Erythroblast (primary cell): Measurements from ENCODE around the gene IFI6.
"Not testable (repeated sequence)": the region's sequence is repeated elsewhere in the genome, so short reads cannot be mapped to it uniquely, and the experiment has no call there.

ENCODE experiments used
- DNase-seq, 2 experiments: peaks; one replicate each; lab custom pipeline; 2025; lab: John Stamatoyannopoulos, UW
- GATA1 ChIP-seq: IDR thresholded peaks from 2 replicates; pipeline ENCODE4 v1.6.1; 2011; ENCODE audit warnings: low read depth, mild to moderate bottlenecking, control low read depth, low read length, moderate library complexity
- POLR2A ChIP-seq: IDR thresholded peaks from 2 replicates; pipeline ENCODE4 v1.6.1; 2011; ENCODE audit warnings: mild to moderate bottlenecking, low read length

Gene IFI6

DNA sequence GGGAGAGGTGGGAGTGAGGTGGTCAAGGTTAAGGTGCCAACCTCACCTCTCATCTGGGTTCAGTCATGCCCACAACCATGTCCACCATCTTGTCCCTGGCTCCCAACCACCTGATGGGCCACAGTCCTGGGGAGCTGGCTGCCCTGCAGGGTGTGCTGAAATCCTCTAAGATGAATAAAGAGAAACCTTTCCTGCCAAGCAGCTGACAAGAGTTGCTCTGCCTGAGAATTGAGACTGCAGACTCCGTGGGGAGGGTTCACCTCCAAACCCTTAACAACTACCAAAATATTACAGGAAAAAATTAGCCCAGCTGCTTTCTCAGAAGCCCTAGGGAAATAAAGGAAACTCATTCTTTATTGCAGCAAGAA lies 21.8 kb downstream of the IFI6 start:
- TF ChIP-seq POLR2A (no peak), GATA1 (no peak)

DNA sequence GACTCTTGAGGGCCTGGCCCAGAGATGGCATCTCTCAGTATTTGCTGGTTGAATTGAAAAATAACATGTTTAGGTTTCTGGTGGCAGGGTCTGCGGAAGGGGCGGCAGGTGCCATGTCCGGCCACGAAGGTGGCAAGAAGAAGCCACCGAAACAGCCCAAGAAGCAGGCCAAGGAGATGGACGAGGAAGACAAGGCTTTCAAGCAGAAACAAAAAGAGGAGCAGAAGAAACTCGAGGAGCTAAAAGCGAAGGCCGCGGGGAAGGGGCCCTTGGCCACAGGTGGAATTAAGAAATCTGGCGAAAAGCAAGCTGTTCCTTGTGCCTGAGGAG lies 22.7 kb downstream of the IFI6 start:
- no peak for DNase-seq
- no peak for TF ChIP-seq GATA1
- TF ChIP-seq POLR2A, result no peak

More for the DNA sequence above, 21.8 kb downstream of the IFI6 start:
- DNase-seq, result no peak

DNA sequence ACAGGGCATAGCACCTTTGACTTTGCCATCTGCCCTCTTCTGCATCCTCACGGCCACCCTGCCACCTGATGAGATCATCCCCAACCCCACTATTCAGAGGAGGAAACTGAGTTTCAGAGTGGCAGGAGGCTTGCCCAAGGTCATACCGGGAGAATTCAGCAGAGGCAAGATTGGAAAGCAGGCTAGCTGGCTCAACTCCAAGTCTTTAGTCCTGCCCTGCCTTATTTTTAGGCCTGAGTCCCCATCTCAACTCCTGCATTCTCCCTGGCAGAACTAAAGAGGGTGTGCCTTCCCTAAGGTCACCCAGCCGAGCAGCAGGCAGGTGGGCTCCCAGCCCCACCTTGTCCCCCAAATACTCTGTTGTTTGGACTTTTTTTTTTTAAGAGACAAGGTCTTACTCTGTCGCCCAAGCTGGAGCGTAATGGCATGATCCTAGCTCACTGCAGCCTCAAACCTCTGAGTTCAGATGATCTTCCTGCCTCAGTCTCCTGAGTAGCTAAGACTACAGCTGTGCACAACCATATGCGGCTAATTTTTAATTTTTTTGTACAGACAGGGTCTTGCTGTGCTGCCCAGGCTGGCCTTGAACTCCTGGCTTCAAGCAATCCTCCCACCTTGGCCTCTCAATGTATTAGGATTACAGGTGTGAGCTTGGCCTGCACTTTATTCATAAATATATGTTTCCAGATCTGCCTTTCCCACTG lies 23.2 kb downstream of the IFI6 start:
- TF ChIP-seq POLR2A (no peak), GATA1 (no peak)
- DNase-seq, result no peak

GRCh38 chr1:27647328-27647727 lies 24.7 kb downstream of the IFI6 start:
- DNase-seq, result no peak
- TF ChIP-seq GATA1 (no peak), POLR2A (no peak)

DNA sequence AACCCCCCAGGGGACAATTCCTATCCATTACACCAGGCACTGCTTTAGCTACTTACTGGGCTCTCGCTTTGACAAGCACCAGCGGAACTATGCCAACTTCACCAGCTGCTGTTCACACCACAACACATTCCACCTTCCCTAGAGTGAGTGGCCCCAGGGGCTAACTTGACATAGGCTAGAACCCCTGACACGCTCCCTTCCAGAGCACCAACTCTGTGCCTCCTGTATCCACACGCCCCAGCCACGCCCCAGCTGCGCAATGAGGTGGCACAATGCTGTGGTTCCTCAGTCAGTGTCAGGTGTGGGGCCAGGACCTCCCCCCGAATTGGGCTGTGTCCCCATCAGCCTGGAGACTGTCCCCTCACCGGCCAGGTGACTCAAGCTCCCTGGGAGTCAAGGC lies 25.3 kb downstream of the IFI6 start:
- TF ChIP-seq POLR2A, result no peak
- no peak for TF ChIP-seq GATA1
- DNase-seq, result no peak

GRCh38 chr1:27645071-27645415 lies 26.9 kb downstream of the IFI6 start:
- TF ChIP-seq POLR2A, result no peak
- TF ChIP-seq GATA1, result no peak
- DNase-seq, result no peak

DNA sequence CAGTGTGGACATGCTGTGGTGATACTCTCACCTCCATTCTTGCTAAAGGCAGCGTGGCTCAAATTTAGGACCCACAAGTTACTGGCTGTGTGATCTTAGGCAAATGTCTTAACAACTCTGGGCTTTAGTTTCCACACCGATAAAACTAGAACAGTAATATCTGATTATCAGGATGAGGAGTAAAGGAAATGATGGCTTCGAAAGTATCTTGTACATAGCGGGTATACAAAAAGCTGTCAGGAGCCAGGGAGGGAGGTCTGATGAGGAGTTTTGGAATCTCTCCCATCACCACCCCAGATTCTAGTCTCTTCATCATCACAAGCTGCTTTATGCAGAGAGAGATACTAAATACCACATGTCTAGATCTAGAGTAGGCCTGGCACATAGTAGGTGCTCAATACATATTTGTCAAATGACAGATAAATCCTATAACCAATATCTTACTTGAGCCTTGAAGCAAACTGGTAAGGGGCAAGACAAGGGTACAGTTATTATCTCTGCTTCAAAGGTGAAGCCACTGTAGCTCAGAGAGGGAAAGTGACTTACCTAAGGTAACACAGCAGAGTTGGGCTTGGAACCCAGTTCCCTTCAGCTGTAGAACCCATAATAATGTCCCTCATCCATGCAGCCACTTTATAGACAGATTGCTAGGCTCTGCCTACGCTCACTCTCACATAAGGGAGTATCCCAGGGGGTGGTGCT lies 27.5 kb downstream of the IFI6 start:
- no peak for TF ChIP-seq GATA1
- TF ChIP-seq POLR2A, result no peak
- no peak for DNase-seq

- DNase-seq, result peak in 1 of 2 experiments; percentile 68
- TF ChIP-seq POLR2A (no peak), GATA1 (no peak)
These were observed 28.2 kb downstream of the IFI6 start for GRCh38 chr1:27643600-27644368.

DNA sequence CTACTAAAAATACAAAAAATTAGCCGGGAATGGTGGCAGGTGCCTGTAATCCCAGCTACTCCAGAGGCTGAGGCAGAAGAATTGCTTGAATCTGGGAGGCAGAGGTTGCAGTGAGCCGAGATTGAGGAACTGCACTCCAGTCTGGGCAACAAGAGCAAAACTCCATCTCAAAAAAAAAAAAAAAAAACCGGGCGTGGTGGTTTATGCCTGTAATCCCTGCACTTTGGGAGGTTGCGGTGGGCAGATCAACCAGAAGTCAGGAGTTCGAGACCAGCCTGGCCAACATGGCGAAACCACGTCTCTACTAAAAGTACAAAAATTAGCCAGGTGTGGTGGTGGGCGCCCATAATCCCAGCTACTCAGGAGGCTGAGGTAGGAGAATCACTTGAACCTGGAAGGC lies 31.5 kb downstream of the IFI6 start:
- DNase-seq, result not testable (repeated sequence)

DNA sequence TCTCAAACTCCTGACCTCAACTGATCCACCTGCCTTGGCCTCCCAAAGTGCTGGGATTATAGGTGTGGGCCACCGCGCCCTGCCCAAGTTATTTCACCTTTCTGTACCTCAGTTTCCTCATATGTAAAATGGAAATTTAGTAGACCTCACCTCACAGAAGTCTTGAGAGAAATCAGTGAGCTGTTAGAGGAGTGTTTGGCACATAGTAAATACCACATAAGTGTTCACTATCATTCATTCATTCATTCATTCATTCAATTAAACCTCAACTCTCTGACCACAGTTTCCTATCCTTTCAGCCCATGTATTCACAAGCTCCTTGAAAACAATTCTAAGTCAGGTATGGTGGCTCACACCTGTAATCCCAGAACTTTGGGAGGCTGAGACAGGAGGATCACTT lies 33.2 kb downstream of the IFI6 start:
- no peak for TF ChIP-seq POLR2A
- no peak for TF ChIP-seq GATA1

DNA sequence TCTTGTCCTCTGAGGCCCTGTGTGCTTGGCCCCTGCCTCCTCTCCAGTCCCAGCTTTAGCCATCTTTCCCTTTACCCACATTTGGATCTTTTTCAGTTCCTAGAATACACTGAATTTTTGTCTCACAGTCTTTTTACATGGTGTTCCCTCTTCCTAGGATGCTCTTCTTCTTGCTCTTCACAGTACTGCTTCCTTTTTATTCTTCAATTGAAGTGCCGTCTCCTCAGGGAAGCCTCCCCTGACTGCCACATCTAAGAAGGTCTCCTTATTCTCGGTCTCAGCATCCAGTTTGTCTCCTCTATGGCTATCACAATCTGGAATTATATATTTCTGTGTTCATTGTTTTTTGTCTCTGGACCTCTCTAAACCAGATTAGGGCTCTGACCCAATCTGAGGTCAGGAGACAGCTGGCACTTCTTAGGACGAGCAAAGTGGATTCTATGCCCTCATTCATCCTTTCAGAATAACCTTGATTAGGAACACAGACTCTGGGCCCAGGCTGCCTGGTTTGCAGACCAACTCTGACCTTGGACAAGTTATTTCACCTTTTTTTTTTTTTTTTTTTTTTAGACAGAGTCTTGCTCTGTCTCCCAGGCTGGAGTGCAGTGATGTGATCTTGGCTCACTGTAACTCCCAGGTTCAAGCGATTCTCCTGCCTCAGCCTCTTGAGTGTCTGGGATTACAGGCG lies 33.8 kb downstream of the IFI6 start:
- TF ChIP-seq POLR2A (no peak), GATA1 (no peak)
- no peak for DNase-seq

More for the DNA sequence above, 33.2 kb downstream of the IFI6 start:
- DNase-seq, result no peak

- no peak for TF ChIP-seq GATA1
- TF ChIP-seq POLR2A, result no peak
- DNase-seq, result no peak
These were observed 36.4 kb downstream of the IFI6 start for GRCh38 chr1:27635396-27636142.

DNA sequence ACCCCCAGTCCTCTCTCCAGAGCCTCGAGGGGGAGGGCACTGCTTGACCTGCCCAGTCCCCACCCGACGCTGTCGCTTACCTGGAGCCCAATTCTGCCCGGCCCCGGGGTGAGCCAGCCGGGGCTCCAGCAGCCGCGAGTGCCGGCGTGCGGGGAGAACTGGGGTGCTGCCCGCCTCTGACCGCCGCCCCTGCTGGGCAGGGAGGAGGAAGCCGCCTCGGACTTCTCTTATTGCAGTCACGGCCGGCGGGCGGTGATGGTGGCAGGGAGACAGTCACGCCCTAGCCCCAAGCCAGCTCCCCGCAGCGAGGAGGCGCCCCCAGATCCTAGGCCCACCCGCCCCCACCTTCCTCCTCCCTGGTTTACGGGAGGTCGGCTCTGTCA lies 37.0 kb downstream of the IFI6 start, which contains the start of gene FGR:
FGR (minus strand) TSS at position 201 of the 383 bp plus-strand sequence. CDS start 11,269 bp downstream, outside the sequence.
- DNase-seq, result no peak
- no peak for TF ChIP-seq GATA1
- TF ChIP-seq POLR2A, result no peak
